GM18508 (cell line): ENCODE measurements around the gene SLC15A4.
"Not testable (repeated sequence)": the region's sequence is repeated elsewhere in the genome, so short reads cannot be mapped to it uniquely, and the experiment has no call there.

Experiments
- ATAC-seq: cut with Tn5 transposase; IDR thresholded peaks from one replicate; pipeline ENCODE4 v1.9.1; 2021; ENCODE audit warnings: moderate number of reproducible peaks; ENCODE audit not compliant: insufficient read depth, unreplicated experiment

Gene SLC15A4

GRCh38 chr12:128846671-128847070, 22.9 kb upstream of the SLC15A4 start:
- ATAC-seq, result not testable (repeated sequence)

DNA sequence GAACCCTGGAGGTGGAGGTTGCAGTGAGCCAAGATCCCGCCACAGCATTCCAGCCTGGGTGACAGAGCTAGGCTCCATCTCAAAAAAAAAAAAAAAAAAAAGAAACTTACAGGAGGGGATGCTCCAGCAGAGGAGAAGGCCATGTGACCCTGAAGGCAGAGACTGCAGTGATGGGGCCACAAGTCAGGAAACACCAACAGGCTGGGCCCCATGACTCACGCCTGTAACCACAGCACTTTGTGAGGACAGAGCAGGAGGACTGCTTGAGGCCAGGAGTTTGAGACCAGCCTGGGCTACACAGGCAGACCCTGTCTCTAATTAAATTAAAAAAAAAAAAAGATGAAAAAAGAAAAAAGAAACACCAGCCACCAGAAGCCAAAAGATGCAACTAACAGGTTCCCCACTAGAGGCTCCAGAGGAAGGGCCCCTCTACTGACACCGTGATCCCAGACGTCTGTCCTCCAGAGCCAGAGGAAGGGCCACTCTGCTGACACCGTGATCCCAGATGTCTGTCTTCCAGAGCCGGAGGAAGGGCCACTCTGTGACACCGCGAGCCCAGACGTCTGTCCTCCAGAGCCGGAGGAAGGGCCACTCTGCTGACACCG, 20.4 kb upstream of the SLC15A4 start:
- ATAC-seq, result no peak

DNA sequence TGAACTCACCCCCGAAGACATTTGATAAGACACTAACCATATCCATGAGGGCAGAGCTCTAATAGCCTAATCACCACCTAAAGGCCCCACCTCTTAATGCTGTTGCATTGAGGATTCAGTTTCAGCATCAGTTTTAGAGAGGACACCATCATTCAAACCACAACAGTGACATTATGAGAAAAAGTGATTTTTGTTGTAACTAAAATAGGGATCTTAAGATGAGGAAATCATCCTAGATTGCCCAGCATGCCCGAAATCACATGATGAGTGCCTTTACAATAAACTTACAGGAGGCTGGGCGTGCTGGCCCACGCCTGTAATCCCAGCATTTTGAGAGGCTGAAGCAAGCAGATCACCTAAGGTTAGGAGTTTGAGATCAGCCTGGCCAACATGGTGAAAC, 19.8 kb upstream of the SLC15A4 start:
- no peak for ATAC-seq

GRCh38 chr12:128842579-128842978, 18.8 kb upstream of the SLC15A4 start:
- ATAC-seq, result no peak

DNA sequence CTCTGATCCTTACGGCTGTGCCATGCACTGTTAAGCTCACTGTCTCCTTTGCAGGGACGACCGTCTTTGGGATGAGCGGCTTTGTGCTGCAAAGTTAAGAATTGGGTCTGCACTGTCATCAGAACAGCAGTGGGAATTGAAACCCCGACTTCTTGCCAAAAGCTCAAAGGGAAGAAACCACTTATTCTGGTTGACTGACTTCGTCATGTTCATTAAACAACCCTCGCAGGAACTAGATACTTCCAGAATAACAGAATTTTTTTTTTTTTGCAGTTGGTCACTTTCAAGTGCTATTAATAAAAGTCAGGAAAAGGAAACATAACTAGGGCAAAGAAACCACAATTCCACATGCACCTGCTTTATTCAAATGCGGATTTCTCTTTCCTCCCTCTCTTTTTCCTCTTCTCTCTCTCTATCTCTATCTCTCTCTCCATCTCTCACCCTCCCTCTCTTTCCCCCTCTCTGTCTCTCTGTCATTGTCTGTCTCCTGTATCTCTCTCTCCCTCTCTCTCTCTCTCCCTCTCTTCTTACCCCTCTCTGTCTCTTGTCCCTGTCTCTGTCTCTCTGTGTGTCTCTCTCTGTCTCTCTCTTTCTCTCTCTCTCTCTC, 17.2 kb upstream of the SLC15A4 start:
- no peak for ATAC-seq

- not testable (repeated sequence) for ATAC-seq
Observed at GRCh38 chr12:128839885-128840284, 16.1 kb upstream of the SLC15A4 start.

DNA sequence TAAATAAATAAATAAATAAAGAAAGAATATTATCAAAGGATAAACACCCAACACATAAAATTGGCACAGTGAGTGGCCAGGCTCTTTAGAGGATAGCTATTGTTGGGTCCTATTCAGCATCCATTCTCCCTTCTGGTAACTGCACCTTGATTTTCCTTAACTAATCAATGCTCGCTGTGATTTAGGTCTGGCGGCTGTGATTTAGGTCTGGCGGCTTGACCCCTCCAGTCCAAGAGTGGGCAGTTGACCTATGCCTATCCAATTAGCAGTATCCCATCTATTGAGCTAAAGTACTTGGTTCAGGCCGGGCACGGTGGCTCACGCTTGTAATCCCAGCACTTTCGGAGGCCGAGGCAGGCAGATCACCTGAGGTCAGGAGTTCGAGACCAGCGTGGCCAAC, 9.7 kb upstream of the SLC15A4 start:
- ATAC-seq, result no peak

- ATAC-seq, result peak; percentile 49
Observed at GRCh38 chr12:128830505-128830893, 6.7 kb upstream of the SLC15A4 start.

- peak; percentile 87 for ATAC-seq
Observed at GRCh38 chr12:128829861-128830504, 6.2 kb upstream of the SLC15A4 start.

- no peak for ATAC-seq
Observed at GRCh38 chr12:128827724-128828123, 4.0 kb upstream of the SLC15A4 start.

DNA sequence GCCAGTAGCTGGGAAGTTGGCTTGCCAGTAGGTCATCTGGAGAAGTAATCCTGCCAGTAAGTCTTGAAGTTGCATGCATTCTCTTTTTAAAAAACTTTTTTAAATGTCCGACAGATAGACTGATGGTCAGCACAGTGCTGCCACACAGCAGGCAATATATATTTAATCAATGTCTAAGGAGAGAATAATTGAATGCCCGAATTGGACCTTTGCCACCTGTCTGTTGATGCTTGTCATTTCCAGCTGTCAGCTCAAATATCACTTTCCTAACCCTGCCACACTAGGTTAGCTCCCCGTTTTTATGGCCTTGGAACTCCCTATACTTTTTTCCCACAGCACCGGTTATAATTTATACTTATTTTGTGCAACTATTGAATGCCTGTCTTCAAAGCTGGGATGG, 2.1 kb upstream of the SLC15A4 start:
- ATAC-seq, result no peak

DNA sequence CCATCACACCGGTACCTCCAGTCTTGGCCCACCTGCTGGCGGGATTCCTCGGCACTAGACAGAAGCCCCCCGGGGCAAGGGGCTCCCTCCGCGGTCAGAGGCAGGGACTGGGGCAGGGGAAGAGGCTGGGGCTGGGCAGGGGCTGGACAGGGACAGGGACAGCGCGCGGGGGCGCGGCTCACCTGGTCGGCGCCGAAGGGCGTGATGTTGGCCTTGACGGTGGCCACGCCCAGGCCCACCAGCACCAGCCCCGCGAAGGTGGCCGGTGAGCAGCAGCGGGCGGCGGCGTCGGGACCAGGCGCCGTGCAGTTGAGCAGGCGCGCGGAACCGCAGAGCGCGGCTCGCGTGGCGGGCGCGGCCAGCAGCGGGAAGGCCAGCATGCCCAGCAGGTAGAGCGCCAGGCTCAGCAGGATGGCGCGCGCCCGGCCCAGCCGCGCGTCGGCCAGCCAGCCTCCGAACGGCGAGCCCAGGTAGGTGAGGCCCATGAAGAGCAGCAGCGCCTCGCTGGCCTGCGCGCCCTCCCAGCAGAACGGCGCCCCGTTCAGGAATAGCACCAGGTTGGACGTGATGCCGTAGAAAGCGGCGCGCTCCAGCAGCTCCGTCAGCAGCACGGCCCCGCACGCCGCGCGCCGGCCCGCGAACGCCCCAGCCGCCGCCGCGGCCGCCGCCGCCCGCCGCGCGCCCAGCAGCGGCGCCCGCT, 392 bp downstream of the SLC15A4 start:
- peak; percentile 11 for ATAC-seq

- peak; percentile 48 for ATAC-seq
Observed at GRCh38 chr12:128820723-128821432, 2.9 kb downstream of the SLC15A4 start.

DNA sequence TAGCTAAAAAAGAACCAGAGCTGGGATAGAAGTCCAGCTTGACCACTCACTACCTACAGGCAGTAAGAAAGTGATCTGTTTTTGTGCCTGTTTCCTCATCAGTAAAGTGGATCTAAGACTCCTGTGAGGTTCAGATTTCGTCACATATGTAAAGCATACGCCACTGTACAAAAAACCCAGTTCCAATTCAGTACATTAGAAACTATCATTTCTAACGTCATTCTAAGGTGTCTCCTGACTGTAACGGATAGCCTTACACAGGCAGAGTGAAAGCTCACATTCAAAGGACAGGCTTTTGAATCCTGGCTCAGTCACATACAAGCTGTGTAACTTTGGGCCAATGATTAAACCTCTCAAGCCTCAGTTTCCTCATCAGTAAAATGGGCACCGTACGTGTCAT, 3.5 kb downstream of the SLC15A4 start:
- no peak for ATAC-seq

- no peak for ATAC-seq
Observed at GRCh38 chr12:128819293-128820144, 4.2 kb downstream of the SLC15A4 start.

DNA sequence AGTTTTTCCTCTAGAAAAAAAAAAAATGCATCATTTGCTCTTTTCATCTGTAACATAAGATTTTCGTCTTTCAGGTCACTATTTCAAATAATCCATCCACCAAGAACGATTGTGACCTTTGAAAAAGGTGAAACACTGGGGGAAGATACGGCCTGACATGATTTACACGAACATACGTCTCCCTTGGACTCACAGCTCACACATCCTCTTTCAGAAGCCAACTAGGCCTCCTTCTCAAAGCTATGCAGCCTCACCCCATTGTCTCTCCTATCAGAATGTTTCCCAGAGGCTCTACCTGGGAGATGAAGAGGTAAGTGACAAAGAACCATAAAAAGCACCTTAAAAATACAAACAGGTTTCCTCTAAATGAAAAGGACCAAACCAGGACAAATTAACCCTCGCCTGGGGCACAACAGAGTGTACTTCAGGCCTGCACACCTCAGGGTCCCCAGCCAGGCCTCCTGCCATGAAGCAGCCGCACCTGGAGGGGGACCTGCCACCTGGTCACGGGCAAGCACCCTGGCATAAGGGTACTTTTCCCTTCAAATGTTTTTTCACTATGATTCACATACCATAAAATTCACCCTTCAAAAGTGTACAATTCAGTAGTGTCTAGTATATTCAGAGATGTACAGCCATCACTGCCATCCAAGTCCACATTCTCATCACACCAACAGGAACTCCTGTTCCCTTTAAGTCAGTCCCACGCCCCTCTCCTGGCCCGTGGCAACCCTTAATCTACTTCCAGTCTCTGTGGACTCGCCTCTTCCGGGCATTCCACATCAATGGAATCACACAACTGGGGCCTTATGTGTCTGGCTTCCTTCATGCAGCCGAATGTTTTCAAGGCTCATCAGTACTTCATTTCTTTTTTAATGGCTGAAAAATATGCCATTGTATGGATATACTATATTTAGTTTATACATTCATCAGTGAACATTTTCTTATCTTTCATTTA, 5.4 kb downstream of the SLC15A4 start:
- peak; percentile 26 for ATAC-seq

DNA sequence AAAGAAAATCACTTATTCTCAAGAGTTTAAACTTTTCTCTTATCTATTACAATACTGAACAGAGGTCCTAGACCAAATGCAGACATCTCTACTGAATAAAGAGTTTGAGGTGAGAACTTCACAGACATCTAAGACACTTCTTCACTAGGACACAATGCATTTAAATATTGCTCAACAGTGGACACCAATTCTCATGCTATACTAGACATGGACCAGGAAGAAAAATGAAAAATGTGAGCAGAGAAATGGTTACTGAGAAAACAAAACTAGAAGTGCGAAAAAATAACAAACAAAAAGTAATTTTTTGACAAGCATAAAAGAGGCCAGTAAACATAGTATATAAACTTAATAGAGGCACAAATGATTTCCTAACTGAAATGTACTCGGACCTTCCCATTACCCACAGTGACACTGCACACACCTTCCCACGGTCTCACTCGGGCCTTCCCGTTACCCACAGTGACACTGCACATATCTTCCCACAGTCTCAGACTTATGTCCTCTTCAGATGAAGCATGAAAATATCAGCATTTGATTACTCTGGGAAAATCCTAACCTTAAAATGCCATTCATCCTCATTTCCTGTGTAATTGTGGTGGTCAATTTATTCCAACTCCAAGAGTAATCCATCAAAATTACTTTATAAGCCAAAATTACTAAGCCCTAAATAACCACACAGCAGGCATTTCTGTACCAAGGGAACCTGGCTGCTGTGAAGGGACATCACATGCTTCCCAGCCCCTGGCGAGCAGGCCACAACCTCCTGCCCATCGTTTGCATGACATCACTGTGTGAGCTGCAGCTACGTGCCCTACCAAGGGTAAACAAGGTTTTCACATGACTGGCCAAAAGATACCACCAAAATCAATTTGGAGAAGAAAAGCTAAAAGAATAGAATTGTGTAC, 6.4 kb downstream of the SLC15A4 start:
- ATAC-seq, result peak; percentile 30

GRCh38 chr12:128816643-128816920, 7.2 kb downstream of the SLC15A4 start:
- no peak for ATAC-seq
